Mesenchymal stem cell (in vitro differentiated cells and primary cell): ENCODE results near the gene PRKCA.
"Not testable (repeated sequence)": the region's sequence is repeated elsewhere in the genome, so short reads cannot be mapped to it uniquely, and the experiment has no call there.

ENCODE experiments used
- DNase-seq: peaks from one replicate; pipeline ENCODE4 v3.0.0-alpha.2; 2013
- H2AFZ ChIP-seq: one replicate; pipeline ENCODE4 v1.6.1; 2013; ENCODE audit warnings: low read depth, mild to moderate bottlenecking, control low read depth, inconsistent platforms, low read length, moderate library complexity
- H2AK5ac ChIP-seq: 2 replicates; pipeline ENCODE4 v1.6.1; 2013; ENCODE audit warnings: low read length, moderate library complexity, mild to moderate bottlenecking, inconsistent platforms; ENCODE audit not compliant: severe bottlenecking
- H2BK120ac ChIP-seq: one replicate; pipeline ENCODE4 v1.6.1; 2013; ENCODE audit warnings: low read depth, mild to moderate bottlenecking, inconsistent platforms, low read length, moderate library complexity
- H2BK12ac ChIP-seq, 2 experiments: one replicate each; pipeline ENCODE4 v1.6.1; 2013; ENCODE audit warnings: inconsistent platforms in 2 of 2, low read length in 2 of 2, mild to moderate bottlenecking in 2 of 2, moderate library complexity in 2 of 2, control low read depth in 1 of 2
- H2BK15ac ChIP-seq: one replicate; pipeline ENCODE4 v1.6.1; 2013; ENCODE audit warnings: mild to moderate bottlenecking, low read depth, inconsistent platforms; ENCODE audit not compliant: poor library complexity, severe bottlenecking
- H2BK5ac ChIP-seq: 2 replicates; pipeline ENCODE4 v1.6.1; 2013; ENCODE audit warnings: low read depth, mild to moderate bottlenecking, low read length, control low read depth, inconsistent platforms; ENCODE audit not compliant: poor library complexity, severe bottlenecking
- H3K14ac ChIP-seq, 2 experiments: one replicate each; pipeline ENCODE4 v1.6.1; 2013; ENCODE audit warnings: inconsistent platforms in 2 of 2, low read length in 2 of 2, control low read depth in 1 of 2, mild to moderate bottlenecking in 1 of 2, moderate library complexity in 1 of 2
- H3K18ac ChIP-seq, 2 experiments: one replicate each; pipeline ENCODE4 v1.6.1; 2013; ENCODE audit warnings: inconsistent platforms in 2 of 2, low read length in 2 of 2, control low read depth in 1 of 2, low read depth in 1 of 2, mild to moderate bottlenecking in 1 of 2
- H3K23ac ChIP-seq, 2 experiments: one replicate each; pipeline ENCODE4 v1.6.1; 2013; ENCODE audit warnings: inconsistent platforms in 2 of 2, low read length in 2 of 2, mild to moderate bottlenecking in 2 of 2, moderate library complexity in 2 of 2, control low read depth in 1 of 2
- H3K27ac ChIP-seq: 2 replicates; pipeline ENCODE4 v1.5.1; 2013; ENCODE audit warnings: mild to moderate bottlenecking, moderate library complexity, low read length, control low read depth, inconsistent platforms; ENCODE audit not compliant: poor library complexity, severe bottlenecking
- H3K27me3 ChIP-seq, 2 experiments: 2 replicates each; pipeline versions ENCODE4 v1.6.1 to v1.7.0; 2013; ENCODE audit warnings: low read length in 2 of 2, mild to moderate bottlenecking in 2 of 2, moderate library complexity in 2 of 2, control low read depth in 1 of 2, inconsistent platforms in 1 of 2; ENCODE audit not compliant: control insufficient read depth in 1 of 2, insufficient read depth in 1 of 2
- H3K36me3 ChIP-seq, 2 experiments: 2 replicates each; pipeline versions ENCODE4 v1.6.1 to v1.7.0; 2013; ENCODE audit warnings: low read length in 2 of 2, control low read depth in 1 of 2, inconsistent platforms in 1 of 2, low read depth in 1 of 2, mild to moderate bottlenecking in 1 of 2; ENCODE audit not compliant: insufficient read depth in 2 of 2, control insufficient read depth in 1 of 2
- H3K4ac ChIP-seq, 2 experiments: one replicate each; pipeline ENCODE4 v1.6.1; 2013; ENCODE audit warnings: inconsistent platforms in 2 of 2, low read length in 2 of 2, mild to moderate bottlenecking in 2 of 2, moderate library complexity in 2 of 2, control low read depth in 1 of 2, low read depth in 1 of 2
- H3K4me1 ChIP-seq: 2 replicates; pipeline ENCODE4 v1.6.1; 2013; ENCODE audit warnings: low read depth, low read length, control low read depth; ENCODE audit not compliant: control insufficient read depth, insufficient read depth
- H3K4me2 ChIP-seq: 2 replicates; pipeline ENCODE4 v1.6.1; 2013; ENCODE audit warnings: low read length, mild to moderate bottlenecking, inconsistent platforms; ENCODE audit not compliant: poor library complexity, severe bottlenecking
- H3K4me3 ChIP-seq, 2 experiments: 2 replicates each; pipeline versions ENCODE4 v1.5.1 to v1.7.0; 2013; ENCODE audit warnings: low read length in 2 of 2, mild to moderate bottlenecking in 2 of 2, control low read depth in 1 of 2, low read depth in 1 of 2; ENCODE audit not compliant: insufficient read depth in 1 of 2
- H3K79me1 ChIP-seq: replicated peaks from 2 replicates; pipeline ENCODE4 v1.6.1; 2013; ENCODE audit warnings: mild to moderate bottlenecking, control low read depth, low read length, inconsistent platforms; ENCODE audit not compliant: poor library complexity, severe bottlenecking
- H3K9ac ChIP-seq: 2 replicates; pipeline ENCODE4 v1.7.0; 2013; ENCODE audit warnings: mild to moderate bottlenecking, low read length, moderate library complexity
- H3K9me3 ChIP-seq: 2 replicates; pipeline ENCODE4 v1.7.0; 2013; ENCODE audit warnings: mild to moderate bottlenecking, low read length; ENCODE audit not compliant: control insufficient read depth
- H4K8ac ChIP-seq: one replicate; pipeline ENCODE4 v1.6.1; 2013; ENCODE audit warnings: inconsistent platforms, mild to moderate bottlenecking, low read length, moderate library complexity
- H4K91ac ChIP-seq: one replicate; pipeline ENCODE4 v1.6.1; 2013; ENCODE audit warnings: mild to moderate bottlenecking, low read length, inconsistent platforms
- WGBS: methylation state at CpG from one replicate; pipeline ENCODE4 v1.1.7; 2013; ENCODE audit warnings: mixed read lengths; 5-methylcytosine and 5-hydroxymethylcytosine counted together

Gene PRKCA

DNA sequence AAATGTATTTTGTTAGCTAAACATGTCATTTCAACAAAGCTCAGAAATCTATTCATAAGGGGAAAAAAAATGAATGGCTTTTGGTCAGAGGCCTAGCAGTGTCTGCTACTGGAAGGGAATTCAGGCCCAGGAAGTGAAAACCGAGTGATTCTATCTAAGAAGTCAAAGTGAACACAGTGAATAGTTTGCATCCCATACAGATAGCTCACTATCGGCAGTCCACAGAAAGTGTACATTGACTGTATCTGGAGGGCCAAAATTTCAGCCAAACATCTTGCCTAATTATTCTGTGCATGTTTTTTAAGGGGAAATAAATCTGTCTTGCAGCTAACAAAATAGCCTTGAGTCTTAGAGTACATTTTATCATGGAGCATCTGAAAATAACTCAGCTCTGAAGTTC is 318.1 kb downstream of the PRKCA start:
- no peaks in the 10 kb centered on the region for H3K27me3 ChIP-seq
- no peak for DNase-seq
- no peak overlapping the region for H2AFZ ChIP-seq
- no peaks in the 10 kb centered on the region for H3K9me3 ChIP-seq
- H2AK5ac ChIP-seq = no peak overlapping the region
- no peak overlapping the region for H2BK15ac ChIP-seq
- WGBS = 91% methylated on average over 1 of the region's 2 CpGs
- no peak overlapping the region for H3K18ac ChIP-seq
- no peak overlapping the region for H3K27ac ChIP-seq
- no peak overlapping the region for H3K9ac ChIP-seq
- no peak overlapping the region for H3K4me2 ChIP-seq
- H2BK120ac ChIP-seq = no peak overlapping the region
- no peak overlapping the region for H3K4ac ChIP-seq
- H3K36me3 ChIP-seq = no peaks in the 10 kb centered on the region
- no peak overlapping the region for H4K91ac ChIP-seq
- H3K79me1 ChIP-seq = peaks cover 39% of the 10 kb centered on the region
- H3K4me1 ChIP-seq = no peaks in the 10 kb centered on the region
- no peak overlapping the region for H3K4me3 ChIP-seq
- H3K23ac ChIP-seq = no peak overlapping the region
- H2BK5ac ChIP-seq = no peak overlapping the region
- H2BK12ac ChIP-seq = no peak overlapping the region
- no peak overlapping the region for H4K8ac ChIP-seq
- no peak overlapping the region for H3K14ac ChIP-seq

- WGBS = 100% methylated on average over 1 of the region's 2 CpGs
- H2BK5ac ChIP-seq, H2BK120ac ChIP-seq, H3K4ac ChIP-seq, H3K9me3 ChIP-seq, H3K36me3 ChIP-seq, H3K4me2 ChIP-seq, H2AFZ ChIP-seq, H3K14ac ChIP-seq, H4K91ac ChIP-seq, H2BK12ac ChIP-seq, H3K23ac ChIP-seq, H2BK15ac ChIP-seq, H3K27me3 ChIP-seq, H3K9ac ChIP-seq, H3K27ac ChIP-seq, H2AK5ac ChIP-seq, H3K18ac ChIP-seq, DNase-seq, H3K4me3 ChIP-seq, H4K8ac ChIP-seq, H3K4me1 ChIP-seq: not testable (repeated sequence)
- peaks cover 23% of the 10 kb centered on the region for H3K79me1 ChIP-seq
Measured at GRCh38 chr17:66624630-66625029, 322.2 kb downstream of the PRKCA start.

DNA sequence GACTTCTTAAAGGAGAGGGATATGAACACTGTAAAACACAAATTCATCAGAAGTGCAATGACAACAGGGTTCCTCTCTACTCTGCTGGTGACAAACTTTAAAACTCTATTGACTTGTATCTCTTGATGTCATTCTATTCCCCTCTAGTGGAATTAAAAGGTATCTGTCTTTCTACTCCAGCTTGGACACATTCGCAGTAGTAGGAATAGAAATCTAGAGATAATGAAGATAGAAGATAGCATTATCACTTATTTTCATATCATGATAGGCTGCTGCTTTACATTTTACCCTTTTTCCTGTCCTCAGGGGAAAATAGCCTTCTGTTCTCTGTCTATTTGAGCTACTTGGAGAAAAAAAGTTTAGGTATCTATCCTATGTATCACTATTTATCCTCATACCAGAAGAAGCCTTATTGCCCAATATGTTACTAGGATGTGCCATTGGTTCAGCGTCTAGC is 322.9 kb downstream of the PRKCA start:
- peak; percentile 56 for DNase-seq
- H3K79me1 ChIP-seq = peaks cover 20% of the 10 kb centered on the region
- no peak overlapping the region for H2BK120ac ChIP-seq
- no peaks in the 10 kb centered on the region for H3K4me1 ChIP-seq
- H3K36me3 ChIP-seq = no peaks in the 10 kb centered on the region
- H3K9ac ChIP-seq = no peak overlapping the region
- H3K9me3 ChIP-seq = no peaks in the 10 kb centered on the region
- no peak overlapping the region for H3K14ac ChIP-seq
- no peak overlapping the region for H4K8ac ChIP-seq
- no peak overlapping the region for H3K23ac ChIP-seq
- H3K4me3 ChIP-seq = no peak overlapping the region
- H4K91ac ChIP-seq = no peak overlapping the region
- H3K4me2 ChIP-seq = no peak overlapping the region
- no peak overlapping the region for H2AK5ac ChIP-seq
- H2AFZ ChIP-seq = no peak overlapping the region
- H3K18ac ChIP-seq = no peak overlapping the region
- no peaks in the 10 kb centered on the region for H3K27me3 ChIP-seq
- WGBS = 89% methylated on average over 1 of the region's 2 CpGs
- no peak overlapping the region for H3K4ac ChIP-seq
- H3K27ac ChIP-seq = no peak overlapping the region
- no peak overlapping the region for H2BK15ac ChIP-seq
- no peak overlapping the region for H2BK12ac ChIP-seq
- no peak overlapping the region for H2BK5ac ChIP-seq

- H2BK15ac ChIP-seq = no peak overlapping the region
- no peaks in the 10 kb centered on the region for H3K9me3 ChIP-seq
- H3K4ac ChIP-seq = no peak overlapping the region
- no peak overlapping the region for H3K4me2 ChIP-seq
- DNase-seq = no peak
- WGBS = 83% methylated on average over 4 of the region's 4 CpGs
- peaks cover 22% of the 10 kb centered on the region for H3K79me1 ChIP-seq
- H4K91ac ChIP-seq = no peak overlapping the region
- H3K27me3 ChIP-seq = no peaks in the 10 kb centered on the region
- H3K4me1 ChIP-seq = no peaks in the 10 kb centered on the region
- no peak overlapping the region for H3K27ac ChIP-seq
- no peak overlapping the region for H2BK5ac ChIP-seq
- peak overlapping the region; percentile 26 for H3K9ac ChIP-seq
- H2AFZ ChIP-seq = no peak overlapping the region
- H2AK5ac ChIP-seq = no peak overlapping the region
- H3K23ac ChIP-seq = no peak overlapping the region
- H2BK12ac ChIP-seq = no peak overlapping the region
- no peaks in the 10 kb centered on the region for H3K36me3 ChIP-seq
- no peak overlapping the region for H4K8ac ChIP-seq
- no peak overlapping the region for H3K4me3 ChIP-seq
- H2BK120ac ChIP-seq = no peak overlapping the region
- H3K18ac ChIP-seq = no peak overlapping the region
- no peak overlapping the region for H3K14ac ChIP-seq
Measured at GRCh38 chr17:66627985-66628384, 325.6 kb downstream of the PRKCA start.
